ENCODE results near the gene PRKD1.
A peak's percentile ranks its signal among the peaks of the same experiment; 100 is the strongest.

Gene PRKD1

GRCh38 chr14:29536886-29537511 is 390.6 kb downstream of the PRKD1 start:
- ChIA-PET CTCF (no interaction called here), POLR2A (no interaction called here)
- Histone ChIP-seq H3K36me3 (ENCODE audit: control insufficient read depth in 4 of 4, insufficient read depth in 4 of 4, low read length in 3 of 4) (no peaks in the 10 kb centered on the region), H3K4me1 (ENCODE audit: control extremely low read depth in 1 of 4, control insufficient read depth in 4 of 4, insufficient read depth in 4 of 4, low read length in 3 of 4) (no peaks in the 10 kb centered on the region), H3K27ac (ENCODE audit: insufficient read depth in 1 of 2, low read depth in 1 of 2, low read length in 2 of 2, poor library complexity in 1 of 2, severe bottlenecking in 2 of 2) (no peak overlapping the region), H3K9me3 (ENCODE audit: control extremely low read depth in 1 of 5, control insufficient read depth in 4 of 5, insufficient read depth in 2 of 5, low read depth in 1 of 5, low read length in 4 of 5) (no peaks in the 10 kb centered on the region), H3K27me3 (replicated peaks in 2 of 5; ENCODE audit: control insufficient read depth in 4 of 5, insufficient read depth in 5 of 5, low read length in 4 of 5) (peaks cover 0 to 2% (median 0%) of the 10 kb centered on the region in 5 experiments), H3K4me3 (ENCODE audit: control insufficient read depth in 1 of 7, extremely low read depth in 1 of 7, insufficient read depth in 4 of 7, low read depth in 2 of 7, low read length in 6 of 7) (no peak overlapping the region)
- peak; percentile 5 to 22 (median 15) for DNase-seq

- WGBS (ENCODE audit: insufficient coverage), result no CpG with 5 or more reads among the region's 7 CpGs
- Histone ChIP-seq H3K27me3 (replicated peaks in 2 of 5; ENCODE audit: control insufficient read depth in 4 of 5, insufficient read depth in 5 of 5, low read length in 4 of 5) (peaks cover 0 to 2% (median 0%) of the 10 kb centered on the region in 5 experiments), H3K4me1 (ENCODE audit: control extremely low read depth in 1 of 4, control insufficient read depth in 4 of 4, insufficient read depth in 4 of 4, low read length in 3 of 4) (no peaks in the 10 kb centered on the region), H3K27ac (ENCODE audit: insufficient read depth in 1 of 2, low read depth in 1 of 2, low read length in 2 of 2, poor library complexity in 1 of 2, severe bottlenecking in 2 of 2) (no peak overlapping the region), H3K9me3 (ENCODE audit: control extremely low read depth in 1 of 5, control insufficient read depth in 4 of 5, insufficient read depth in 2 of 5, low read depth in 1 of 5, low read length in 4 of 5) (no peaks in the 10 kb centered on the region), H3K4me3 (ENCODE audit: control insufficient read depth in 1 of 7, extremely low read depth in 1 of 7, insufficient read depth in 4 of 7, low read depth in 2 of 7, low read length in 6 of 7) (no peak overlapping the region), H3K36me3 (ENCODE audit: control insufficient read depth in 4 of 4, insufficient read depth in 4 of 4, low read length in 3 of 4) (no peaks in the 10 kb centered on the region)
- CTCF ChIA-PET, result interaction anchor here (0.8 kb wide), 1 partner anchor 10 kb away, joined by 3 read pairs; no protein-coding TSS in a partner anchor
- POLR2A ChIA-PET, result no interaction called here
- peak in 2 of 3 donors; percentile 8 to 17 for DNase-seq
These were observed 398.2 kb downstream of the PRKD1 start for GRCh38 chr14:29529418-29529817.

GRCh38 chr14:29528889-29529288 is 398.8 kb downstream of the PRKD1 start:
- ChIA-PET POLR2A (no interaction called here), CTCF (interaction anchor here (0.8 kb wide), 1 partner anchor 10 kb away, joined by 3 read pairs; no protein-coding TSS in a partner anchor)
- peak in 2 of 3 donors; percentile 6 to 15 for DNase-seq

GRCh38 chr14:29527286-29527685 is 400.4 kb downstream of the PRKD1 start:
- no peak for DNase-seq
- POLR2A ChIA-PET, result no interaction called here
- CTCF ChIA-PET, result no interaction called here

More at GRCh38 chr14:29528889-29529288, 398.8 kb downstream of the PRKD1 start:
- 17% methylated on average over 1 of the region's 1 CpG for WGBS (ENCODE audit: insufficient coverage)
- Histone ChIP-seq H3K27ac (ENCODE audit: insufficient read depth in 1 of 2, low read depth in 1 of 2, low read length in 2 of 2, poor library complexity in 1 of 2, severe bottlenecking in 2 of 2) (no peak overlapping the region), H3K9me3 (ENCODE audit: control extremely low read depth in 1 of 5, control insufficient read depth in 4 of 5, insufficient read depth in 2 of 5, low read depth in 1 of 5, low read length in 4 of 5) (no peaks in the 10 kb centered on the region), H3K27me3 (replicated peaks in 2 of 5; ENCODE audit: control insufficient read depth in 4 of 5, insufficient read depth in 5 of 5, low read length in 4 of 5) (peaks cover 0 to 2% (median 0%) of the 10 kb centered on the region in 5 experiments), H3K4me1 (ENCODE audit: control extremely low read depth in 1 of 4, control insufficient read depth in 4 of 4, insufficient read depth in 4 of 4, low read length in 3 of 4) (no peaks in the 10 kb centered on the region), H3K4me3 (ENCODE audit: control insufficient read depth in 1 of 7, extremely low read depth in 1 of 7, insufficient read depth in 4 of 7, low read depth in 2 of 7, low read length in 6 of 7) (no peak overlapping the region), H3K36me3 (ENCODE audit: control insufficient read depth in 4 of 4, insufficient read depth in 4 of 4, low read length in 3 of 4) (no peaks in the 10 kb centered on the region)

More at GRCh38 chr14:29527286-29527685, 400.4 kb downstream of the PRKD1 start:
- Histone ChIP-seq H3K27me3 (replicated peaks in 2 of 5; ENCODE audit: control insufficient read depth in 4 of 5, insufficient read depth in 5 of 5, low read length in 4 of 5) (no peaks in the 10 kb centered on the region), H3K4me3 (ENCODE audit: control insufficient read depth in 1 of 7, extremely low read depth in 1 of 7, insufficient read depth in 4 of 7, low read depth in 2 of 7, low read length in 6 of 7) (no peak overlapping the region), H3K4me1 (ENCODE audit: control extremely low read depth in 1 of 4, control insufficient read depth in 4 of 4, insufficient read depth in 4 of 4, low read length in 3 of 4) (no peaks in the 10 kb centered on the region), H3K36me3 (ENCODE audit: control insufficient read depth in 4 of 4, insufficient read depth in 4 of 4, low read length in 3 of 4) (no peaks in the 10 kb centered on the region), H3K27ac (ENCODE audit: insufficient read depth in 1 of 2, low read depth in 1 of 2, low read length in 2 of 2, poor library complexity in 1 of 2, severe bottlenecking in 2 of 2) (no peak overlapping the region), H3K9me3 (ENCODE audit: control extremely low read depth in 1 of 5, control insufficient read depth in 4 of 5, insufficient read depth in 2 of 5, low read depth in 1 of 5, low read length in 4 of 5) (no peaks in the 10 kb centered on the region)

All from common myeloid progenitor, CD34-positive (primary cell).